Measurements from ENCODE around the gene TRIM9. TPM values are rescaled to one million over a fixed set of nuclear protein-coding genes. Genes with fewer than 3 reads are reported as not detected.

TRIM9 gene
- total and polyA plus RNA-seq, 9 of the 15 experiments (the other 6 are each of a cell fraction or from before 2014, with no cell fraction given) = 0.03 to 0.15 (median 0.04) TPM; not detected in 4

GRCh38 chr14:50937800-50938199, 157.1 kb downstream of the TRIM9 start (continued):
- TF ChIP-seq BACH1 (tag; IDR thresholded peaks at IDR 0.05) = 0 out of 2 replicates have a peak, but pooled peaks have one; percentile 34
- no peak for TF ChIP-seq ZNF253 (CRISPR knock-in tag; conservative IDR thresholded peaks at IDR 0.05)
- TF ChIP-seq, protein P1, sequence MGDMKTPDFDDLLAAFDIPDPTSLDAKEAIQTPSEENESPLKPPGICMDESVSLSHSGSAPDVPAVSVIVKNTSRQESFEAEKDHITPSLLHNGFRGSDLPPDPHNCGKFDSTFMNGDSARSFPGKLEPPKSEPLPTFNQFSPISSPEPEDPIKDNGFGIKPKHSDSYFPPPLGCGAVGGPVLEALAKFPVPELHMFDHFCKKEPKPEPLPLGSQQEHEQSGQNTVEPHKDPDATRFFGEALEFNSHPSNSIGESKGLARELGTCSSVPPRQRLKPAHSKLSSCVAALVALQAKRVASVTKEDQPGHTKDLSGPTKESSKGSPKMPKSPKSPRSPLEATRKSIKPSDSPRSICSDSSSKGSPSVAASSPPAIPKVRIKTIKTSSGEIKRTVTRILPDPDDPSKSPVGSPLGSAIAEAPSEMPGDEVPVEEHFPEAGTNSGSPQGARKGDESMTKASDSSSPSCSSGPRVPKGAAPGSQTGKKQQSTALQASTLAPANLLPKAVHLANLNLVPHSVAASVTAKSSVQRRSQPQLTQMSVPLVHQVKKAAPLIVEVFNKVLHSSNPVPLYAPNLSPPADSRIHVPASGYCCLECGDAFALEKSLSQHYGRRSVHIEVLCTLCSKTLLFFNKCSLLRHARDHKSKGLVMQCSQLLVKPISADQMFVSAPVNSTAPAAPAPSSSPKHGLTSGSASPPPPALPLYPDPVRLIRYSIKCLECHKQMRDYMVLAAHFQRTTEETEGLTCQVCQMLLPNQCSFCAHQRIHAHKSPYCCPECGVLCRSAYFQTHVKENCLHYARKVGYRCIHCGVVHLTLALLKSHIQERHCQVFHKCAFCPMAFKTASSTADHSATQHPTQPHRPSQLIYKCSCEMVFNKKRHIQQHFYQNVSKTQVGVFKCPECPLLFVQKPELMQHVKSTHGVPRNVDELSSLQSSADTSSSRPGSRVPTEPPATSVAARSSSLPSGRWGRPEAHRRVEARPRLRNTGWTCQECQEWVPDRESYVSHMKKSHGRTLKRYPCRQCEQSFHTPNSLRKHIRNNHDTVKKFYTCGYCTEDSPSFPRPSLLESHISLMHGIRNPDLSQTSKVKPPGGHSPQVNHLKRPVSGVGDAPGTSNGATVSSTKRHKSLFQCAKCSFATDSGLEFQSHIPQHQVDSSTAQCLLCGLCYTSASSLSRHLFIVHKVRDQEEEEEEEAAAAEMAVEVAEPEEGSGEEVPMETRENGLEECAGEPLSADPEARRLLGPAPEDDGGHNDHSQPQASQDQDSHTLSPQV (IDR thresholded peaks at IDR 0.05) = peak; percentile 88
- TF ChIP-seq FOXJ2 (tag; IDR thresholded peaks at IDR 0.05) = no peak
- TF ChIP-seq ZNF696 (CRISPR knock-in tag; conservative IDR thresholded peaks at IDR 0.05) = no peak
- TF ChIP-seq ZNF740 (CRISPR knock-in tag; IDR thresholded peaks at IDR 0.05) = no peak
- peak in 1 of 2 experiments; percentile 71; a peak in 1 of 4 replicates for TF ChIP-seq ZNF740 (tag; IDR thresholded peaks at IDR 0.05)
- no peak for TF ChIP-seq NR3C1 (CRISPR knock-in tag; IDR thresholded peaks at IDR 0.05)
- 0 out of 2 replicates have a peak, but pooled peaks have one; percentile 64 for TF ChIP-seq CREB3 (tag; conservative IDR thresholded peaks at IDR 0.05; ENCODE audit: low read depth)

All from K562 (cell line).